GM23248 (cell line): ENCODE measurements around the gene SH3YL1.

ENCODE experiments used
- EZH2 ChIP-seq: fragments of 200-600 bp; sonication (generic); IDR thresholded peaks from 2 replicates; pipeline ENCODE4 v1.6.1; 2018; ENCODE audit warnings: antibody characterized with exemption, mild to moderate bottlenecking; ENCODE audit not compliant: insufficient read depth, poor library complexity, severe bottlenecking
- EZH2phosphoT487 ChIP-seq: fragments of 200-600 bp; sonication (generic); IDR thresholded peaks from 2 replicates; pipeline ENCODE4 v1.6.1; 2018; ENCODE audit warnings: antibody characterized with exemption, moderate library complexity, mild to moderate bottlenecking, low read depth; ENCODE audit not compliant: insufficient read depth

DNA sequence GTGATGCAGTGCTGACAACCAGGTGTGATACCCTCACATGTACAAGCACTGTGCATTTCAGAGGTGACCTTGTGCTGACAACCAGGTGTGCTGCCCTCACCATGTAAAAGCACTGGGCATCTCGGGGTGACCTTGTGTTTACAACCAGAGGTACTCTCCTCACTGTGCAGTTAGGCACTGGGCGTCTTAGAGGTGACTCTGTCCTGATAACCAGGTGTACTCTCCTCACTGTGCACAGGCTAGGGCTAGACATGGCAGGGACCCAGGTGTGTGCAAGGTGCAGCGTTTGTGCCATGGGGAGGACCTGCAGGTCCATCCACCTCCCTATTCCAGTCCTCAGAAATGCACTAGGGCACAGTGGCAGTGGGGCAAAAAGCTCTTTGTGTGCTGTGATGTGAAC, 32.5 kb upstream of the SH3YL1 start:
- TF ChIP-seq EZH2phosphoT487 = no peak
- no peak for TF ChIP-seq EZH2
